ENCODE measurements around the gene PSD4.

GRCh38 chr2:113167115-113167932 lies 6.4 kb upstream of the PSD4 start:
- TF ChIP-seq TAF1 (IDR thresholded peaks at IDR 0.05; ENCODE audit: borderline replicate concordance, insufficient read depth, low read length) (no peak), POLR2AphosphoS5 (IDR thresholded peaks at IDR 0.05; ENCODE audit: low read depth, low read length) (no peak), FOXP2 (optimal IDR thresholded peaks at IDR 0.05; ENCODE audit: borderline replicate concordance, extremely low read depth, extremely low read length, insufficient read depth) (no peak), SIN3A (IDR thresholded peaks at IDR 0.05; ENCODE audit: borderline replicate concordance, insufficient read depth, low read length) (no peak), REST (IDR thresholded peaks at IDR 0.05; ENCODE audit: insufficient read depth in 1 of 2, low read depth in 2 of 2, low read length in 2 of 2) (no peak)
